Endothelial cell (in vitro differentiated cells): ENCODE results near the gene REEP2. TPM values are rescaled to one million over a fixed set of nuclear protein-coding genes. Genes with fewer than 3 reads are reported as not detected.

Source experiments
- DNase-seq: peaks from one replicate; pipeline ENCODE4 v3.0.0; 2021; ENCODE audit warnings: low spot score
- H3K27ac Mint-ChIP-seq: one replicate; pipeline ENCODE4 v1.8.0; 2021; ENCODE audit warnings: mixed read lengths, inconsistent platforms; ENCODE audit not compliant: unreplicated experiment
- H3K27me3 Mint-ChIP-seq: one replicate; pipeline ENCODE4 v1.8.0; 2021; ENCODE audit warnings: mild to moderate bottlenecking, moderate library complexity, mixed read lengths, inconsistent platforms; ENCODE audit not compliant: unreplicated experiment
- H3K36me3 Mint-ChIP-seq: one replicate; pipeline ENCODE4 v1.8.0; 2021; ENCODE audit warnings: mild to moderate bottlenecking, low read depth, mixed read lengths, inconsistent platforms; ENCODE audit not compliant: unreplicated experiment
- H3K4me1 Mint-ChIP-seq: one replicate; pipeline ENCODE4 v1.8.0; 2021; ENCODE audit warnings: mild to moderate bottlenecking, mixed read lengths, inconsistent platforms; ENCODE audit not compliant: unreplicated experiment
- H3K4me3 Mint-ChIP-seq: one replicate; pipeline ENCODE4 v1.8.0; 2021; ENCODE audit warnings: mild to moderate bottlenecking, mixed read lengths, inconsistent platforms; ENCODE audit not compliant: unreplicated experiment
- H3K9me3 Mint-ChIP-seq: one replicate; pipeline ENCODE4 v1.8.0; 2021; ENCODE audit warnings: mixed read lengths, inconsistent platforms; ENCODE audit not compliant: unreplicated experiment
- total RNA-seq: library from RNA; stranded (reverse); fragmentation: NEBNext Ultra II Directional; extraction: Animal tissue kit (Norgen Biotek cat#: 25700); gene quantifications from one replicate; pipeline ENCODE4 v1.2.1, GENCODE V29; 2021; ENCODE audit not compliant: unreplicated experiment
- TF ChIP-seq, protein P1 (sequence below): fragments of 200-600 bp; sonication (generic); IDR thresholded peaks from one replicate; pipeline ENCODE4 v1.5.0; 2021; ENCODE audit warnings: antibody characterized with exemption; ENCODE audit not compliant: unreplicated experiment

Gene REEP2
- total RNA-seq, 1 donor from 2014 or later = 72.8 TPM

DNA sequence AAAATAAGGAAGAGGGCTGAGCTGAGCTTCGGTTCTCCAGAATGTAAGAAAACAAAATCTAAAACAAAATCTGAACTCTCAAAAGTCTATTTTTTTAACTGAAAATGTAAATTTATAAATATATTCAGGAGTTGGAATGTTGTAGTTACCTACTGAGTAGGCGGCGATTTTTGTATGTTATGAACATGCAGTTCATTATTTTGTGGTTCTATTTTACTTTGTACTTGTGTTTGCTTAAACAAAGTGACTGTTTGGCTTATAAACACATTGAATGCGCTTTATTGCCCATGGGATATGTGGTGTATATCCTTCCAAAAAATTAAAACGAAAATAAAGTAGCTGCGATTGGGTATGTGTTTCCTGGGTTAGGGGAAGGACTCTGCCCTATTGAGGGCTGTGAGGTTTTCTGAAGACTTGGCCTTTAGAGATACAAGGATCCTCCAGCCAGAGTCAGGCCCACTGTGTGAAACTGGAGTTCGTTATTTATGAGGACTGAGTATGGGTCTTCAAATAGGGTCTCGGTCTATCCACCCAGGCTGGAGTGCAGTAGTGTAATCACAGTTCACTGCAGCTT lies 30.2 kb downstream of the REEP2 start:
- peaks cover 27% of the 10 kb centered on the region for H3K27me3 Mint-ChIP-seq
- H3K9me3 Mint-ChIP-seq = peaks cover 4% of the 10 kb centered on the region
- no peak overlapping the region for H3K27ac Mint-ChIP-seq
- H3K36me3 Mint-ChIP-seq = peaks cover 6% of the 10 kb centered on the region
- TF ChIP-seq, protein P1, sequence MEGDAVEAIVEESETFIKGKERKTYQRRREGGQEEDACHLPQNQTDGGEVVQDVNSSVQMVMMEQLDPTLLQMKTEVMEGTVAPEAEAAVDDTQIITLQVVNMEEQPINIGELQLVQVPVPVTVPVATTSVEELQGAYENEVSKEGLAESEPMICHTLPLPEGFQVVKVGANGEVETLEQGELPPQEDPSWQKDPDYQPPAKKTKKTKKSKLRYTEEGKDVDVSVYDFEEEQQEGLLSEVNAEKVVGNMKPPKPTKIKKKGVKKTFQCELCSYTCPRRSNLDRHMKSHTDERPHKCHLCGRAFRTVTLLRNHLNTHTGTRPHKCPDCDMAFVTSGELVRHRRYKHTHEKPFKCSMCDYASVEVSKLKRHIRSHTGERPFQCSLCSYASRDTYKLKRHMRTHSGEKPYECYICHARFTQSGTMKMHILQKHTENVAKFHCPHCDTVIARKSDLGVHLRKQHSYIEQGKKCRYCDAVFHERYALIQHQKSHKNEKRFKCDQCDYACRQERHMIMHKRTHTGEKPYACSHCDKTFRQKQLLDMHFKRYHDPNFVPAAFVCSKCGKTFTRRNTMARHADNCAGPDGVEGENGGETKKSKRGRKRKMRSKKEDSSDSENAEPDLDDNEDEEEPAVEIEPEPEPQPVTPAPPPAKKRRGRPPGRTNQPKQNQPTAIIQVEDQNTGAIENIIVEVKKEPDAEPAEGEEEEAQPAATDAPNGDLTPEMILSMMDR = no peak
- H3K4me3 Mint-ChIP-seq = no peak overlapping the region
- H3K4me1 Mint-ChIP-seq = peaks cover 2% of the 10 kb centered on the region
- no peak for DNase-seq

DNA sequence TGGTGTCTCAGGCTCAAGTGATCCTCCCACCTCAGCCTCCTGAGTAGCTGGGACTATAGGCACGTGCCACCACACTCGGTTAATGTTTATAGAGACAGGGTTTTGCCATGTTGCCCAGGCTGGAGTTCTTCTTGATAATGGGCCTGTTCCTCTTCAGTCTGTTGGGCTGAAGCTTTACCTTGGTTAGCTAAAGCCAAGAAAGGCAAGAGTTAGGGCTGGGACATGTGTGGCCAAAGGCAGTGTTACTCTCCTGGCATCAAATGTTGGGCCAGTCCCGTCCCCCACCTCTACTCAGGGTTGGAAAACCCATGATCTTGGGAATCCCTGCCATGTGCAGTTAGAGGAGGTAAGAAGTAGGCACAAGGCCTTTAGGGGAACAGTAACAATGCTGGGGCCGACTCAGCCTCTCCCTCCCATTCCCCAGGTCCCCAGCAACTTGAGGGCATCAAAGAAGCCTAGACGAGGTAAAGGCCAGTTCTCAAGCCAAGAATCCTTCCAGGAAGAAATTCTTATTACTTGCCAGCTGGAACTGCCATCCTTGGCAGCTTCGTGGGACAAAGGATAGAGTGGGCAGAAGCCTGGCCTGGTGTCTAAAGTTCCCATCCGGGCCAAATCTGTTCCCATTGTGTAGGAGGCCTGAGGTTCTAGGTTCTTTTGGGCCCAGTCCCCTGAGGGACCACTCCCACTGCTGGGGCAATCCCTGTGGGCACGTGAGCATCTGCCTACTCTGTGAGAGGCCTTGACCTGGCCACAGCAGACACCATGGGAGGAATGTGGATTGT lies 30.9 kb downstream of the REEP2 start:
- peaks cover 27% of the 10 kb centered on the region for H3K27me3 Mint-ChIP-seq
- no peak overlapping the region for H3K4me3 Mint-ChIP-seq
- DNase-seq = no peak

DNA sequence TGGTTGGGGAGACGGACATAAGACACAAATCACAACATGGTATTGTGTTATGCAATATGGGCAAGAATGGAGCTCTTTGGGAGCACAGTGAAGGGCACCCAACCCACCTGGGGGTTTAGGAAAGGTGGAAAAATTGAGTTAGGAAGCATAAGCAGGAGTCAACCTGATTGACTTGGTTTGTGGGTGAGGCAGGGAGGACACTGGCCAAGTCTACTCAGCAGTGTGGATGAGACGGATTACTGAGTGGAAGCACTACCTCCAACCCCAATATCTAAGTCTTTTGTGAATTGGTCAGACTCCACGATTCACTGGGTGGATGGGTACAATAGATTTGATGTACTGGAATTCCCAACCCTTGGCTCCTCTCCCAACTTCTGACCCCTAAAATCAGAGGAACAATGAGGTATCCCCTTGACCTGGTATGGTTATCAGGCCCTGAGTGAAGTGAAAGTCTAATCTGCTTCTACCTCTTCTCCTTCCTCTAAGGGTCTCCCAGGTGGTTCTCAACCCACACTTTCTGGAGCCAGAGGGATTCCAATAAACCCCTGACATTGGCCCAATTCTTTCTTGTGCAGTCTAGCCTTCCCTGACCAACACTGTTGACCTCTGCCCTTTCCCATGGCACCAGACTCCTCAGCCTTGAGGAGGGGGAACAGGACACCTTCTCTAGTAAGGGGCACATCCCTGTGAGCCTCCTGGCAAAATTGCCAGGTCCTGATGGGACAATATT lies 31.6 kb downstream of the REEP2 start:
- TF ChIP-seq, protein P1 = no peak
- Mint-ChIP-seq H3K27ac (no peak overlapping the region), H3K4me3 (no peak overlapping the region), H3K36me3 (peaks cover 6% of the 10 kb centered on the region), H3K27me3 (peaks cover 27% of the 10 kb centered on the region), H3K9me3 (peaks cover 4% of the 10 kb centered on the region), H3K4me1 (peaks cover 2% of the 10 kb centered on the region)
- no peak for DNase-seq

More for the DNA sequence above, 30.9 kb downstream of the REEP2 start:
- TF ChIP-seq, protein P1 = no peak
- peaks cover 2% of the 10 kb centered on the region for H3K4me1 Mint-ChIP-seq
- no peak overlapping the region for H3K27ac Mint-ChIP-seq
- peaks cover 6% of the 10 kb centered on the region for H3K36me3 Mint-ChIP-seq
- H3K9me3 Mint-ChIP-seq = peaks cover 4% of the 10 kb centered on the region

DNA sequence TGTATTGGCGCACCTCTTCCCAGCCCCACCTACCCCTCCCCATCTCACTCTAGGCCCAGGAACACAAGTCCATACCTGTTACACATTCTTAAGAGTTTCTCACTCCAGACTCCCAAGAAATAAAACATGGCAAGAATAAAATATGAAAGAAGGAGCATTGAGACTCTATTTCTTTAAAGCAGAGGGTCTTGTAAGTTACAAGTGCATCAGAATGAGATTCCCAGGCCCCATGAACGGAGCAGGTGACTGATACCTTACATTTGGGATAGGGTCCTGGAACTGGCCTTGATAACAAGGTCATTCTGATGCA lies 32.1 kb downstream of the REEP2 start:
- Mint-ChIP-seq H3K27me3 (peaks cover 27% of the 10 kb centered on the region), H3K36me3 (peaks cover 6% of the 10 kb centered on the region), H3K27ac (no peak overlapping the region), H3K4me1 (peaks cover 2% of the 10 kb centered on the region), H3K9me3 (peaks cover 4% of the 10 kb centered on the region), H3K4me3 (no peak overlapping the region)
- TF ChIP-seq, protein P1 = no peak
- no peak for DNase-seq
